ENCODE results near the gene H2AZ1.

GRCh38 chr4:99991741-99992140, 41.7 kb upstream of the H2AZ1 start:
- no peak for TF ChIP-seq CTCF (IDR thresholded peaks at IDR 0.05)
- TF ChIP-seq ZFX (IDR thresholded peaks at IDR 0.05; ENCODE audit: borderline replicate concordance): no peak

All from 22Rv1 (cell line).